Smooth muscle cell (in vitro differentiated cells): ENCODE results near the gene CTNNA3. TPM values are rescaled to one million over a fixed set of nuclear protein-coding genes. Genes with fewer than 3 reads are reported as not detected.

ENCODE experiments used
- DNase-seq: peaks from one replicate; lab custom pipeline; 2025; ENCODE audit not compliant: unreplicated experiment; lab: John Stamatoyannopoulos, UW
- H2AFZ ChIP-seq: fragments of 200-600 bp; sonication (generic); 2 replicates; pipeline ENCODE4 v1.6.0; 2016; ENCODE audit warnings: antibody characterized with exemption, low read depth, mild to moderate bottlenecking
- H3F3A ChIP-seq: fragments of 200-600 bp; sonication (generic); 2 replicates; pipeline ENCODE4 v1.6.0; 2017; ENCODE audit warnings: antibody characterized with exemption, low read depth
- H3K27ac ChIP-seq: fragments of 200-600 bp; sonication (generic); 2 replicates; pipeline ENCODE4 v1.5.1; 2016; ENCODE audit warnings: low read depth, mild to moderate bottlenecking
- H3K27me3 ChIP-seq: fragments of 200-600 bp; sonication (generic); 2 replicates; pipeline ENCODE4 v1.6.1; 2016; ENCODE audit warnings: low read depth, mild to moderate bottlenecking
- H3K36me3 ChIP-seq: fragments of 200-600 bp; sonication (generic); 2 replicates; pipeline ENCODE4 v1.5.1; 2016; ENCODE audit warnings: low read depth
- H3K4me1 ChIP-seq: fragments of 200-600 bp; sonication (generic); 2 replicates; pipeline ENCODE4 v1.5.1; 2016; ENCODE audit warnings: low read depth
- H3K4me2 ChIP-seq: fragments of 200-600 bp; sonication (generic); 2 replicates; pipeline ENCODE4 v1.6.0; 2016; ENCODE audit warnings: mild to moderate bottlenecking
- H3K4me3 ChIP-seq: fragments of 200-600 bp; sonication (generic); 2 replicates; pipeline ENCODE4 v1.5.1; 2016; ENCODE audit warnings: mild to moderate bottlenecking
- H3K79me2 ChIP-seq: fragments of 200-600 bp; sonication (generic); 2 replicates; pipeline ENCODE4 v1.6.0; 2016; ENCODE audit warnings: low read depth, mild to moderate bottlenecking
- H3K9ac ChIP-seq: fragments of 200-600 bp; sonication (generic); 2 replicates; pipeline ENCODE4 v1.6.0; 2016; ENCODE audit warnings: low read depth
- H3K9me3 ChIP-seq: fragments of 200-600 bp; sonication (generic); replicated peaks from 2 replicates; pipeline ENCODE4 v1.5.1; 2016; ENCODE audit warnings: low read depth
- H4K20me1 ChIP-seq: fragments of 200-600 bp; sonication (generic); 2 replicates; pipeline ENCODE4 v1.6.0; 2016; ENCODE audit warnings: low read depth
- CTCF ChIP-seq: fragments of 200-600 bp; sonication (generic); IDR thresholded peaks from 2 replicates; pipeline ENCODE4 v1.5.1; 2017; ENCODE audit warnings: borderline replicate concordance, mild to moderate bottlenecking, antibody characterized with exemption; ENCODE audit not compliant: insufficient read depth, poor library complexity, severe bottlenecking
- WGBS: methylation state at CpG from one replicate; pipeline ENCODE4 v1.1.7; 2016; ENCODE audit warnings: low lambda C conversion rate; 5-methylcytosine and 5-hydroxymethylcytosine counted together
- polyA plus RNA-seq: library from polyadenylated mRNA; unstranded; fragments of >200 nt; fragmentation: Nextera tagmentation; extraction: Ambion mirVana; gene quantifications from 2 replicates; pipeline ENCODE4 v1.2.1, GENCODE V29; 2016
- total RNA-seq: library from RNA; depleted of rRNA; stranded (reverse); fragments of >200 nt; gene quantifications from 2 replicates; pipeline ENCODE4 v1.2.3, GENCODE V29; 2014

The CTNNA3 gene
- total and polyA plus RNA-seq, 2 experiments from 2014 or later: 1.3 TPM; not detected in 1

DNA sequence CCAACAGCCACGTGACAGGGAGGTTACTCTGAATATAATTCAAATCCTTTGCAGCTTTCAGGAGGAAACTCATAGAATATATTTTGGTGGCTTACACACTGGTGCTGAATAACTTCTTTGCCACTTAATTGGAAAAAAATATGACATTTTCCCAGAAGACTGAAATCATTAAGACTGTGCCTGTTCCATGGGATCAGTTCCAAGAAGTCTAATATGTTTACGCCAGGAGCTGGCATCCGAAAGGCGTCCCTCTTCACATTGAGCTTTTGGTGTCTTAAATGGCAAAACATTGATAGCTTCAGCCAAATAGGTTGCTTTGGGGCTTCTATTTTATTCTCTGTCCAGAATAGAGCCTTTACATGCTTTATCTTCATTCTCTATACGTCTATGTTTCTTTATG lies 1687.8 kb downstream of the CTNNA3 start:
- H3K9ac ChIP-seq: no peak overlapping the region
- DNase-seq: no peak
- no peaks in the 10 kb centered on the region for H3K27me3 ChIP-seq
- H3K4me3 ChIP-seq: no peak overlapping the region
- 96% methylated on average over 5 of the region's 5 CpGs for WGBS
- H3K4me2 ChIP-seq: no peak overlapping the region
- H3F3A ChIP-seq: no peaks in the 10 kb centered on the region
- no peaks in the 10 kb centered on the region for H4K20me1 ChIP-seq
- no peak for TF ChIP-seq CTCF
- H3K27ac ChIP-seq: no peak overlapping the region
- H3K4me1 ChIP-seq: no peaks in the 10 kb centered on the region
- H3K36me3 ChIP-seq: no peaks in the 10 kb centered on the region
- no peaks in the 10 kb centered on the region for H3K9me3 ChIP-seq
- no peak overlapping the region for H2AFZ ChIP-seq
- no peaks in the 10 kb centered on the region for H3K79me2 ChIP-seq

GRCh38 chr10:66006411-66006810 lies 1689.6 kb downstream of the CTNNA3 start:
- Histone ChIP-seq H2AFZ (no peak overlapping the region), H3F3A (no peaks in the 10 kb centered on the region), H3K36me3 (no peaks in the 10 kb centered on the region), H3K27ac (no peak overlapping the region), H3K9me3 (no peaks in the 10 kb centered on the region), H3K4me3 (no peak overlapping the region), H3K9ac (no peak overlapping the region), H3K79me2 (no peaks in the 10 kb centered on the region), H3K4me1 (no peaks in the 10 kb centered on the region), H3K27me3 (no peaks in the 10 kb centered on the region), H4K20me1 (no peaks in the 10 kb centered on the region), H3K4me2 (no peak overlapping the region)
- DNase-seq: no peak
- no peak for TF ChIP-seq CTCF
- WGBS: 77% methylated on average over 4 of the region's 4 CpGs

GRCh38 chr10:65993451-65993850 lies 1702.5 kb downstream of the CTNNA3 start:
- Histone ChIP-seq H3K4me2 (no peak overlapping the region), H3F3A (no peaks in the 10 kb centered on the region), H3K79me2 (no peaks in the 10 kb centered on the region), H3K9me3 (peaks cover 4% of the 10 kb centered on the region), H3K36me3 (no peaks in the 10 kb centered on the region), H3K4me1 (no peaks in the 10 kb centered on the region), H3K27ac (no peak overlapping the region), H3K27me3 (no peaks in the 10 kb centered on the region), H2AFZ (no peak overlapping the region), H4K20me1 (no peaks in the 10 kb centered on the region), H3K9ac (no peak overlapping the region), H3K4me3 (no peak overlapping the region)
- no peak for TF ChIP-seq CTCF
- DNase-seq: no peak

DNA sequence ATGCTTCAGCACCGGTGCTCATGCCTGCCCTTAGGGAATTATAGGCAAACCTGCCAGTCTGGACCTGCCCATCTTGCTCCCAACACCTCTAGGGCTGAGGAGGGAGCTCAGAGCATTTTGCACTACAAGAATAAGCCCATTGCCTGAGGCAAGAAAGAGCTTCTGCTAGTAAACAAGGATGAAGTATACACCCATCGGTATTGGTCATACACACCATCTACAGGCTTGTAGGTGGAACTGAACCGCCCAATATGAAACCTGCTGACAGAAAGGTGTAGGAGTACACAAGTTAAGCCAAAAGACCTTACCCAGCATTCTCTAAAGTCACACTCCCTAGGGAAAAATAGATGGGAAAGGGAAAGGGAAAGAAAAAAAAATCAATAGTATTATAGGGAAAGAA lies 1727.1 kb downstream of the CTNNA3 start:
- Histone ChIP-seq H4K20me1 (no peaks in the 10 kb centered on the region), H3K27me3 (no peaks in the 10 kb centered on the region), H3F3A (no peaks in the 10 kb centered on the region), H3K79me2 (no peaks in the 10 kb centered on the region), H3K9ac (no peak overlapping the region), H3K4me3 (no peak overlapping the region), H3K27ac (no peak overlapping the region), H3K9me3 (no peaks in the 10 kb centered on the region), H3K4me2 (no peak overlapping the region), H3K4me1 (no peaks in the 10 kb centered on the region), H3K36me3 (no peaks in the 10 kb centered on the region), H2AFZ (no peak overlapping the region)
- WGBS: 97% methylated on average over 3 of the region's 3 CpGs
- TF ChIP-seq CTCF: no peak
- no peak for DNase-seq
